HCT116 (cell line): Measurements from ENCODE around the gene INHBE. TPM values are rescaled to one million over a fixed set of nuclear protein-coding genes. Genes with fewer than 3 reads are reported as not detected.

ENCODE experiments used
- ATAC-seq: fragments of 200-7000 bp; cut with Tn5 transposase; 2 replicates; pipeline ENCODE4 v1.9.1; 2020; ENCODE audit warnings: mild to moderate bottlenecking, moderate library complexity
- BruUV-seq: library from RNA; stranded (reverse); fragments of 400-500 nt; replicated peaks from 2 replicates; lab custom pipeline; 2021; lab: Mats Ljungman, UMichigan
- CTCF ChIA-PET: fragments of 300-600 bp; sonication (Branson Sonifier 250); formaldehyde crosslinking; loops from one replicate; lab custom pipeline; 2021; ENCODE audit warnings: antibody characterized with exemption; lab: Charles Lee
- POLR2A ChIA-PET: fragments of 300-600, 350-600 bp; sonication (Branson Sonifier 250); formaldehyde crosslinking; loops from one replicate; lab custom pipeline; 2021; ENCODE audit warnings: antibody characterized with exemption; lab: Charles Lee
- RAD21 ChIA-PET, 2 experiments: fragments of 300-600 bp; sonication (Branson Sonifier 250); formaldehyde crosslinking; loops; one replicate each; lab custom pipeline; 2023; ENCODE audit warnings: low total read pairs in 2 of 2; ENCODE audit not compliant: uncharacterized antibody in 2 of 2, unreplicated experiment in 2 of 2, low non-redundant PET in 1 of 2; lab: Charles Lee
- DNase-seq: peaks from one replicate; pipeline ENCODE4 v3.0.0-alpha.2; 2010; ENCODE audit warnings: low read depth, low spot score
- H2AFZ ChIP-seq: fragments of 200-600 bp; shearing (Covaris generic), sonication (generic); 2 replicates; pipeline ENCODE4 v1.6.1; 2017; ENCODE audit warnings: low read depth, mixed run types, mixed read lengths, antibody characterized with exemption, low read length; ENCODE audit not compliant: poor library complexity, severe bottlenecking
- H3K27ac ChIP-seq: 2 replicates; pipeline ENCODE4 v1.5.1; 2012; ENCODE audit warnings: low read depth, low read length
- H3K27me3 ChIP-seq: fragments of 200-600 bp; sonication (generic); 2 replicates; pipeline ENCODE4 v1.6.1; 2016; ENCODE audit warnings: mixed run types, low read length, mixed read lengths; ENCODE audit not compliant: insufficient read depth
- H3K36me3 ChIP-seq, 2 experiments: fragments of 200-500 bp in 1 of 2; fragments of 200-600 bp in 1 of 2; sonication (Bioruptor generic) in 1 of 2; sonication (generic) in 1 of 2; 2 replicates each; pipeline versions ENCODE4 v1.5.1 to v1.6.1; 2014 to 2016; ENCODE audit warnings: low read length in 2 of 2, inconsistent platforms in 1 of 2, mixed read lengths in 1 of 2, mixed run types in 1 of 2; ENCODE audit not compliant: insufficient read depth in 2 of 2, control insufficient read depth in 1 of 2
- H3K4me1 ChIP-seq, 2 experiments: fragments of 200-600 bp in 1 of 2; sonication (generic) in 1 of 2; 2 replicates each; pipeline versions ENCODE4 v1.5.1 to v1.6.1; 2012 to 2017; ENCODE audit warnings: low read length in 2 of 2, inconsistent platforms in 1 of 2, mild to moderate bottlenecking in 1 of 2, mixed read lengths in 1 of 2, mixed run types in 1 of 2, moderate library complexity in 1 of 2; ENCODE audit not compliant: insufficient read depth in 2 of 2, control insufficient read depth in 1 of 2
- H3K4me2 ChIP-seq: fragments of 200-600 bp; sonication (generic); 2 replicates; pipeline ENCODE4 v1.6.1; 2017; ENCODE audit warnings: mixed run types, low read length, mixed read lengths
- H3K4me3 ChIP-seq, 2 experiments: fragments of 200-600 bp in 1 of 2; sonication (generic) in 1 of 2; replicated peaks in 1 of 2; 2 replicates each; pipeline ENCODE4 v1.5.1; 2011 to 2016; ENCODE audit warnings: low read length in 2 of 2, control low read depth in 1 of 2, low read depth in 1 of 2, mild to moderate bottlenecking in 1 of 2, mixed read lengths in 1 of 2, mixed run types in 1 of 2
- H3K79me2 ChIP-seq: fragments of 200-600 bp; sonication (generic); 2 replicates; pipeline ENCODE4 v1.6.1; 2017; ENCODE audit warnings: mild to moderate bottlenecking, mixed run types, low read length, moderate library complexity, mixed read lengths; ENCODE audit not compliant: insufficient read depth
- H3K9ac ChIP-seq: fragments of 200-600 bp; sonication (generic); 2 replicates; pipeline ENCODE4 v1.6.1; 2016; ENCODE audit warnings: low read length, mixed read lengths
- H3K9me2 ChIP-seq: fragments of 200-600 bp; sonication (generic), shearing (Covaris generic); 2 replicates; pipeline ENCODE4 v1.6.1; 2017; ENCODE audit warnings: mixed run types, mild to moderate bottlenecking, moderate library complexity; ENCODE audit not compliant: insufficient read depth
- H3K9me3 ChIP-seq, 2 experiments: fragments of 200-500 bp in 1 of 2; fragments of 200-600 bp in 1 of 2; sonication (Bioruptor generic) in 1 of 2; sonication (generic) in 1 of 2; 2 replicates each; pipeline ENCODE4 v1.6.1; 2014 to 2017; ENCODE audit warnings: low read length in 2 of 2, mixed read lengths in 2 of 2, inconsistent platforms in 1 of 2, low read depth in 1 of 2, mild to moderate bottlenecking in 1 of 2, mixed run types in 1 of 2, moderate library complexity in 1 of 2; ENCODE audit not compliant: control insufficient read depth in 1 of 2, insufficient read depth in 1 of 2
- H4K20me1 ChIP-seq: fragments of 200-600 bp; sonication (generic), shearing (Covaris generic); 2 replicates; pipeline ENCODE4 v1.6.1; 2017; ENCODE audit warnings: mixed run types, mild to moderate bottlenecking, moderate library complexity; ENCODE audit not compliant: insufficient read depth
- CEBPB ChIP-seq: IDR thresholded peaks from 2 replicates; pipeline ENCODE4 v1.6.1; 2012; ENCODE audit warnings: low read depth
- EGR1 ChIP-seq: IDR thresholded peaks from 2 replicates; pipeline ENCODE4 v1.6.1; 2012; ENCODE audit warnings: low read depth
- ELF1 ChIP-seq: IDR thresholded peaks from 2 replicates; pipeline ENCODE4 v1.6.1; 2012; ENCODE audit warnings: low read depth, borderline replicate concordance
- EZH2 ChIP-seq: fragments of 200-600 bp; sonication (generic); IDR thresholded peaks from 2 replicates; pipeline ENCODE4 v1.6.1; 2017; ENCODE audit warnings: antibody characterized with exemption, mixed run types
- EZH2phosphoT487 ChIP-seq: fragments of 200-600 bp; IDR thresholded peaks from 2 replicates; pipeline ENCODE4 v1.6.1; 2018; ENCODE audit warnings: antibody characterized with exemption, borderline replicate concordance
- RAD21 ChIP-seq: IDR thresholded peaks from 2 replicates; pipeline ENCODE4 v1.6.1; 2012; ENCODE audit warnings: low read depth, mild to moderate bottlenecking
- YY1 ChIP-seq: IDR thresholded peaks from 2 replicates; pipeline ENCODE4 v1.6.1; 2011; ENCODE audit warnings: low read length, low read depth, moderate library complexity, mild to moderate bottlenecking; ENCODE audit not compliant: insufficient replicate concordance; ENCODE audit errors: extremely low read depth
- intact Hi-C: fragments of 100-400 bp; cut with micrococcal nuclease; formaldehyde crosslinking; loops from 2 replicates; pipeline ENCODE4 v1.10.0; 2022
- total RNA-seq: library from RNA; stranded (reverse); gene quantifications from one replicate; pipeline ENCODE4 v1.2.1, GENCODE V29; 2021; ENCODE audit not compliant: unreplicated experiment
- TF ChIP-seq, protein P1 (sequence below), 3 experiments: fragments of 200-600 bp in 1 of 3; sonication (generic) in 1 of 3; IDR thresholded peaks in 2 of 3; conservative IDR thresholded peaks in 1 of 3; 2 replicates each; pipeline ENCODE4 v1.5.1; 2012 to 2017; ENCODE audit warnings: low read depth in 2 of 3, low read length in 2 of 3, antibody characterized with exemption in 1 of 3, borderline replicate concordance in 1 of 3, control low read depth in 1 of 3, mild to moderate bottlenecking in 1 of 3, mixed read lengths in 1 of 3, mixed run types in 1 of 3, moderate library complexity in 1 of 3; ENCODE audit not compliant: insufficient read depth in 1 of 3

The INHBE gene
- total RNA-seq, 1 experiment from 2014 or later: 0.89 TPM

- intact Hi-C loops: no loop called here
- no TSS peak for BruUV-seq
- CTCF ChIA-PET: no interaction called here
- POLR2A ChIA-PET: no interaction called here
- Histone ChIP-seq H3K4me2 (no peak overlapping the region), H2AFZ (no peak overlapping the region), H3K79me2 (no peaks in the 10 kb centered on the region), H3K9me2 (no peaks in the 10 kb centered on the region), H3K27me3 (no peaks in the 10 kb centered on the region), H3K4me3 (no peak overlapping the region), H3K36me3 (no peaks in the 10 kb centered on the region), H4K20me1 (no peaks in the 10 kb centered on the region), H3K9ac (no peak overlapping the region), H3K27ac (no peak overlapping the region), H3K4me1 (peaks cover 0 to 9% of the 10 kb centered on the region in 2 experiments; a peak in 1 of 4 replicates), H3K9me3 (no peaks in the 10 kb centered on the region)
- no peak for TF ChIP-seq YY1
- TF ChIP-seq, protein P1, sequence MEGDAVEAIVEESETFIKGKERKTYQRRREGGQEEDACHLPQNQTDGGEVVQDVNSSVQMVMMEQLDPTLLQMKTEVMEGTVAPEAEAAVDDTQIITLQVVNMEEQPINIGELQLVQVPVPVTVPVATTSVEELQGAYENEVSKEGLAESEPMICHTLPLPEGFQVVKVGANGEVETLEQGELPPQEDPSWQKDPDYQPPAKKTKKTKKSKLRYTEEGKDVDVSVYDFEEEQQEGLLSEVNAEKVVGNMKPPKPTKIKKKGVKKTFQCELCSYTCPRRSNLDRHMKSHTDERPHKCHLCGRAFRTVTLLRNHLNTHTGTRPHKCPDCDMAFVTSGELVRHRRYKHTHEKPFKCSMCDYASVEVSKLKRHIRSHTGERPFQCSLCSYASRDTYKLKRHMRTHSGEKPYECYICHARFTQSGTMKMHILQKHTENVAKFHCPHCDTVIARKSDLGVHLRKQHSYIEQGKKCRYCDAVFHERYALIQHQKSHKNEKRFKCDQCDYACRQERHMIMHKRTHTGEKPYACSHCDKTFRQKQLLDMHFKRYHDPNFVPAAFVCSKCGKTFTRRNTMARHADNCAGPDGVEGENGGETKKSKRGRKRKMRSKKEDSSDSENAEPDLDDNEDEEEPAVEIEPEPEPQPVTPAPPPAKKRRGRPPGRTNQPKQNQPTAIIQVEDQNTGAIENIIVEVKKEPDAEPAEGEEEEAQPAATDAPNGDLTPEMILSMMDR (IDR thresholded peaks at IDR 0.05 in 2 of 3, conservative IDR thresholded peaks at IDR 0.05 in 1 of 3; ENCODE audit: borderline replicate concordance in 1 of 3, insufficient read depth in 1 of 3, low read depth in 2 of 3, low read length in 2 of 3): no peak
- TF ChIP-seq ELF1: no peak
- no peak for TF ChIP-seq EGR1
- TF ChIP-seq CEBPB: no peak
- no peak for TF ChIP-seq EZH2phosphoT487
- DNase-seq (no peak), ATAC-seq (no peak)
- RAD21 ChIA-PET: no interaction called here
Observed at GRCh38 chr12:57448669-57449068, 6.4 kb upstream of the INHBE start.

- Histone ChIP-seq H3K4me2 (no peak overlapping the region), H3K79me2 (no peaks in the 10 kb centered on the region), H3K27ac (no peak overlapping the region), H3K9ac (no peak overlapping the region), H3K36me3 (no peaks in the 10 kb centered on the region), H3K4me3 (no peak overlapping the region), H3K27me3 (no peaks in the 10 kb centered on the region), H2AFZ (no peak overlapping the region), H3K9me2 (no peaks in the 10 kb centered on the region), H4K20me1 (no peaks in the 10 kb centered on the region), H3K9me3 (no peaks in the 10 kb centered on the region), H3K4me1 (peaks cover 3 to 9% of the 10 kb centered on the region in 2 experiments; a peak in 3 of 4 replicates)
- ChIA-PET POLR2A (no interaction called here), CTCF (no interaction called here), RAD21 (no interaction called here)
- intact Hi-C loops: no loop called here
- no peak for DNase-seq
- TF ChIP-seq ELF1 (no peak), RAD21 (no peak), EZH2 (no peak)
- no peak for ATAC-seq
- no TSS peak for BruUV-seq
Observed at GRCh38 chr12:57449375-57449774, 5.7 kb upstream of the INHBE start.
